GM12801 (cell line): ENCODE measurements around the gene SLF2.

Experiments
- TF ChIP-seq, protein P1 (sequence below): IDR thresholded peaks from one replicate; pipeline ENCODE4 v1.5.1; 2011; ENCODE audit warnings: control low read depth; ENCODE audit not compliant: insufficient read length; ENCODE audit errors: extremely low read depth

SLF2 gene

DNA sequence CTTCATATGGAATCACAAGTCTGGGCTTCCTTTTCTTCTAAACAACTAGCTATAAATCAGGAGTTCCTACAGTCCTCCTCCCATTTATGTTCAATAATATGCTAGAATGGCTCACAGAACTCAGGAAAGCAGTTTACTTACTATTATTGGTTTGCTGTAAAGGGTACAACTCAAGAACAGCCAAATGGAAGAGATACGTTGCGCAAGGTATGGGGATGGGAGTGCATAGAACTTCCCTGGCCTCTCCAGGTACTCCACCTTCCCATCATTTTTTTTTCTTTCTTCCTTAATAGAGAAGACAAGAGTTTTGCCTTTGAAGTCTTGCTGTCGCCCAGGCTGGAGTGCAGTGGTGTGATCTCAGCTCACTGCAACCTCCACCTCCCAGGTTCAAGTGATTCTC is 29.5 kb downstream of the SLF2 start:
- TF ChIP-seq, protein P1, sequence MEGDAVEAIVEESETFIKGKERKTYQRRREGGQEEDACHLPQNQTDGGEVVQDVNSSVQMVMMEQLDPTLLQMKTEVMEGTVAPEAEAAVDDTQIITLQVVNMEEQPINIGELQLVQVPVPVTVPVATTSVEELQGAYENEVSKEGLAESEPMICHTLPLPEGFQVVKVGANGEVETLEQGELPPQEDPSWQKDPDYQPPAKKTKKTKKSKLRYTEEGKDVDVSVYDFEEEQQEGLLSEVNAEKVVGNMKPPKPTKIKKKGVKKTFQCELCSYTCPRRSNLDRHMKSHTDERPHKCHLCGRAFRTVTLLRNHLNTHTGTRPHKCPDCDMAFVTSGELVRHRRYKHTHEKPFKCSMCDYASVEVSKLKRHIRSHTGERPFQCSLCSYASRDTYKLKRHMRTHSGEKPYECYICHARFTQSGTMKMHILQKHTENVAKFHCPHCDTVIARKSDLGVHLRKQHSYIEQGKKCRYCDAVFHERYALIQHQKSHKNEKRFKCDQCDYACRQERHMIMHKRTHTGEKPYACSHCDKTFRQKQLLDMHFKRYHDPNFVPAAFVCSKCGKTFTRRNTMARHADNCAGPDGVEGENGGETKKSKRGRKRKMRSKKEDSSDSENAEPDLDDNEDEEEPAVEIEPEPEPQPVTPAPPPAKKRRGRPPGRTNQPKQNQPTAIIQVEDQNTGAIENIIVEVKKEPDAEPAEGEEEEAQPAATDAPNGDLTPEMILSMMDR: no peak

DNA sequence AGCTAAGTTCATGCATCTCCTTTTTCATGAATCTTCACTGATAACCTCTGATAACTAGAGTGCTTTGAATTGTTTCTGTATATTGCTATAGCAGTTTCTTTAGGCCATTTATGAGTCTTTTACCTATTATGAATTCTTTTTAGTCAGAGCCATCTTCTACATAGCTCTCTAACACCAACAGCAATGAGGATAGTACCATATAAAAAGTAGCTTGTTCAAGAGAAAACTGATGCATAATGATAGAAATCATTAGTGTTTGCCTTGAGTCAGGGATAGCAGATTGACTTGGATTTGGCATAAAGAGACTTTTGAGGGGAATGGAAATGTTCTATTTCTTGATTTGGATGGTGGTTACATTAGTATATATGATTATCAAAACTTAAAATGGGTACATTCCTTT is 30.7 kb downstream of the SLF2 start:
- TF ChIP-seq, protein P1: no peak

DNA sequence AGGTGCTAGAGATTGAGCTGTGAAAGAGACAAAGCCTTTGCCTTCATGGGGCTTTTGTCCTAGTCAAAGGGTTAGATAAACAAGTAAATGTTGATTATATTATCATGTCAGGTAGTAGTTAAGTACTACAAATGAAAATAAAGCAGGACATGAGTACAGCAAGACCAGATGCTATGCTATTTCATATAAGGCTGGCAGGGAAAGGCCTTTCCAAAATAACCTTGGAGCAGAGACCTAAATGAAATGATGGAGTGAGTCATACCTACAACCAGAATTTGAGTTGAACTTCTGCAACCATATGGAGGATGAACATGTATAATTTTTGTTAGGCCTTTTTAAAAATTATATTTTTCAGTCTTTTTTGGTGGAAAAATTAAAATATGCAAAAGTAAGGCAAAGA is 33.0 kb downstream of the SLF2 start:
- TF ChIP-seq, protein P1: no peak

DNA sequence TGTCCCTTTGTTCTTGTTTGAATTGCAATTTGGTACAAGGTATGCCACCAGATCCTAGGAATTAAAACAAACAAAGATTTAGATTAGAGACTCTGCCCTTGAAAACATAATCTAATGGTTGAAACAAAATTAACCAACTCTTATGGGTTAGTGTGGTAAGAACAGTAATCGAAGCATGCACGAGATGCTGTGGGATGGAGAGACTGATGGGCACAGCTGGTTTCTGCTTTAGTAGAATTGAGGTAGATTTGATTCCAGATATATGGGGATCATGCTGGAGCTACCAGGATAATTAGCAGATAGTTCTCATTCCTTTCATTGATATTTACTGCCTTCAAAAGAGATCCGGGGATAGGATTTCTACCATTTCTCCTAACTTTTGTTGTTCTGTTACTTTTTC is 36.2 kb downstream of the SLF2 start:
- TF ChIP-seq, protein P1: no peak

DNA sequence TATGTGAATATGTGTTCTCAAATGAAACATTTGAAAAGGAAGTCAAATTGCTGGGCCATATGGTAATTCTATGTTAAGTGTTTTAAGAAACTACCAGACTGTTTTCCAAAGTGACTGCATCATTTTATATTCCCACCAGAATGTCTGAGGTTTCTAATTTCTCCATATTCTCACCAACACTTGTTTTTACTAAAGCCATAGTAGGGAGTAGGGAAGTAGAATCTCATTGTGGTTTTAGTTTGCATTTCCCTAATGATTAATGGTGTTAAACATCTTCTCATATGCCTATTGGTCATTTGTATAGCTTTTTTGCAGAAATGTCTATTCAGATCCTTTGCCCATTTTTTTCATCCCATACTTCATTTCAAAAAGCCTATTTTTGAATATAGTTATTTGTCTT is 47.5 kb downstream of the SLF2 start:
- TF ChIP-seq, protein P1: no peak

DNA sequence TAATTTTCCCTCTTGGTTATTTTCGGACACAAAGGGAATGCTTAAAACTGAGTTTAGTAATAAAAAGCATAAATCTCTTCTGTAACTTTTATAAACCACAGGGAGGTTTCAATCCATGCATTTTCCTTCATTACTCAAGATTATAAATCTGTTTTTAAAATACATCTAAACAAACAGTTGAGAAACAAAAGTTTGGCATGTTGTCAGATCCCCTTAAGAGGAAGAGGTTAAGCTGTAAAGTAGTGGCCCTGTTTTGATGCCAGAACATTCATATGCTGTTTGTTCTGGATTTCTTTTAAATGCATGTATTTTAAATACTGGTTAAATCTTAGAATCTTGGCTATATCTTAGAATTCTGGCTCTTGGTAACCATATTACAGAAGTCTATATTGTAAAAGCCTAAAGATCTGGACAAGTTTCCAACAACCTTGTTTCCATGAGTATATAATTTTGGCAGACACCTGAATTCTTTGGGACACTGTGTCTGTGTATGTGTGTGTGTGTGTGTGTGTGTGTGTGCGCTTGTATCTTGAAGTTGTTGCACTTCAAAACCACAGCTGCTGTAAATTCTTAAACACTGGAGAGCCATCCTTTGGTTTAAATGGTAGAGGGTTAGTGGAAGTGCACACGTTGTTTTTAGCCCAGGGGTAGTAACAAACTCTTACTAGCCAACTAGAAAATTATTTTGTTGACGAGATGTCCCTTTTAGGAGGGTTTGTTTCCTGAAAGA is 49.8 kb downstream of the SLF2 start:
- TF ChIP-seq, protein P1: no peak

DNA sequence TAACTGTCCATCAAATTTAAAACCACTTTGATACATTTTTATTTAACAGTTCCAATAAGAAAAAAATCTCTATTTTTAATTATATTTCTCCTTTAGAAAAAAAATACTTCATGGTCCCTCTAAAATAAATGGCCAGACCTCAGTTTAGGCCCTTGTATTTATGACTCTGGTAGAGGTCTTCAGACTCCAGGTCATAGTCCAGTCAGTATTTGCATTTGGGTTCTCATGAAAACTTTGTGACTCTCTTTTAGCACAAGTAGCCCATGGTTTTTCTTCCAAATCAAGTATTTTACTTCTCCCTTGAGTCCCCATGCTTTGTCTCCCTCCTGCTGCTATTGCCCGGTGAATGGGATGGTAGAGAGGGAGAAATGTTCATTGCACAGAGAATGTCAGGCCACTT is 51.1 kb downstream of the SLF2 start:
- TF ChIP-seq, protein P1: no peak

DNA sequence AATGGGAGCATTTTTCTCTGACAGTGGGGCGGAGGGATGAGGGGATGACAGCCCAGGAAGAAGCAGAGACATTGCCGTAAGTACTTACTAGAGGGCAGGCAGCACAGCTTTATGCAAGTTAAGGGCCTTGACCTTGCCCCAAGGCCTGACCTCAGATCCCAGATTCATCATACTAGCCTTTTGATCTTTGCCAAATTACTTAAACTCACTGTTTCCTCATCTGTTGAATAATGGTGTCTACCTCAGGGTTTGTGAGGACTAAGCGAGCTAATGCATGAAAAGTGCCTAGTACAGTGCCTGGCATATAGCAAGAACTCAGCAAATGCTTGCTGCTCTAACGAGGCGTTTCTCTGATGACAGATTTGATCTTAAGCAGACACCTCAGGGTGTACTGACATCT is 53.1 kb downstream of the SLF2 start:
- TF ChIP-seq, protein P1: no peak
